GM20000 (cell line): ENCODE results near the gene CCDC122.

ENCODE experiments used
- DNase-seq: peaks from one replicate; pipeline ENCODE4 v3.0.0; 2012; ENCODE audit warnings: low spot score
- CTCF ChIP-seq: IDR thresholded peaks from 2 replicates; pipeline ENCODE4 v1.5.1; 2012; ENCODE audit warnings: mild to moderate bottlenecking, control low read depth; ENCODE audit errors: extremely low read depth, missing control alignments

Gene CCDC122

GRCh38 chr13:43802511-43802910 lies 77.0 kb downstream of the CCDC122 start:
- no peak for DNase-seq
- TF ChIP-seq CTCF: no peak

- no peak for DNase-seq
- no peak for TF ChIP-seq CTCF
These were observed 78.7 kb downstream of the CCDC122 start for GRCh38 chr13:43800828-43801227.

GRCh38 chr13:43799191-43799590 lies 80.3 kb downstream of the CCDC122 start:
- TF ChIP-seq CTCF: no peak
- DNase-seq: no peak

- no peak for DNase-seq
- no peak for TF ChIP-seq CTCF
These were observed 81.7 kb downstream of the CCDC122 start for GRCh38 chr13:43797869-43798268.

DNA sequence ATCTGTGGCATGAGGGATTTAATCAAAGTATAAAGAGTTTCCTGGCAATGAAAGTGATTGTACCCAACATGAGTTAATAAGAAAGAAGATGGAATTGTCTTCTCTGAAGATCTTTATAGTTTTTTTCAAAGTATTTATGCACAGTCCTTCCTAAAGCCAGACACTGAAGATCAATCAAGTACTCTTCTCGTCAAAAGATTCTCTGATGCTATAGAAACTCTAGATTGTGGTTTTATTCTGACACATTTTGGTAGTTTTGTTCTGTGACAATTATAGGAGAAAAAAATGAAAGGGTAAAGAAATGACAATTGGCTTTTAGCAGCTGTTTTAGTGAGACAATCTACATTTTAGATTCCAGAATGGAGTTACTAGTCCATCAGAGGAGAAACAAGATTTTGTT lies 82.4 kb downstream of the CCDC122 start:
- DNase-seq: no peak
- no peak for TF ChIP-seq CTCF

- TF ChIP-seq CTCF: no peak
- no peak for DNase-seq
These were observed 85.1 kb downstream of the CCDC122 start for GRCh38 chr13:43794416-43794815.

- no peak for TF ChIP-seq CTCF
- no peak for DNase-seq
These were observed 87.3 kb downstream of the CCDC122 start for GRCh38 chr13:43792076-43792881.
